ENCODE measurements around the gene ZNF778.

The ZNF778 gene

DNA sequence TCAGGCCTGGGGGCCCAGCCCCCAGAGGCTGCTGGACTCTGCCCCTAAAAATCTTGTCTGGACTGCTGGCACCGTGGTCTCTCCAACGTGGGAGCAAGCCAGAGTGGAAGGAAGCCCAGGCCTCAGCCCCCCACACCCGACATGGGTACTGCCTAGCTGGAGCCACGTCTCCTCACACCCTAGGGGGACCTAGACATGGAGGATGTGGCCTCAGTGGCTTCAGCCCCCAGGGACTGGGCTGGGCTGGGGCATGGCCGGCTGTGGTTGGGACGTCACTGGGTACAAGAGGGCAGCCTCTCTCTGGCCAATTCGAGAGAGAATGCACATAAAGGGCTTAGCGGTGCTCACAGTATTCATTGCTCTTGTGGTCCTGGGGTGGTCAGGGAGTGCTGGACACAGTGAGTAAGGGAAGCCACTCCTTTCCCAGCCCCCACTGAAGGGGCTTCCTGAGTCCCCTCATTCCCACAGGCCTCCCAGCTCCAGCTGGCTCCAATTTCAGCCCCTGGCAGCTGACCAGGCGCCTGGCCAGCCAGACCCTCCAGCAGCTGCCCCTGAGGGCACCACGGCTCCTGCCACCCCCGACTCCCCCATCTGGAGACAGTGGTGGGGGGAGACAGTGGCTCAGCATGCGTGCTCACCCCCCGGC lies 44.9 kb upstream of the ZNF778 start:
- no peak for DNase-seq (ENCODE audit: low read depth)
- H3K4me3 ChIP-seq (ENCODE audit: low read length) = no peak overlapping the region

DNA sequence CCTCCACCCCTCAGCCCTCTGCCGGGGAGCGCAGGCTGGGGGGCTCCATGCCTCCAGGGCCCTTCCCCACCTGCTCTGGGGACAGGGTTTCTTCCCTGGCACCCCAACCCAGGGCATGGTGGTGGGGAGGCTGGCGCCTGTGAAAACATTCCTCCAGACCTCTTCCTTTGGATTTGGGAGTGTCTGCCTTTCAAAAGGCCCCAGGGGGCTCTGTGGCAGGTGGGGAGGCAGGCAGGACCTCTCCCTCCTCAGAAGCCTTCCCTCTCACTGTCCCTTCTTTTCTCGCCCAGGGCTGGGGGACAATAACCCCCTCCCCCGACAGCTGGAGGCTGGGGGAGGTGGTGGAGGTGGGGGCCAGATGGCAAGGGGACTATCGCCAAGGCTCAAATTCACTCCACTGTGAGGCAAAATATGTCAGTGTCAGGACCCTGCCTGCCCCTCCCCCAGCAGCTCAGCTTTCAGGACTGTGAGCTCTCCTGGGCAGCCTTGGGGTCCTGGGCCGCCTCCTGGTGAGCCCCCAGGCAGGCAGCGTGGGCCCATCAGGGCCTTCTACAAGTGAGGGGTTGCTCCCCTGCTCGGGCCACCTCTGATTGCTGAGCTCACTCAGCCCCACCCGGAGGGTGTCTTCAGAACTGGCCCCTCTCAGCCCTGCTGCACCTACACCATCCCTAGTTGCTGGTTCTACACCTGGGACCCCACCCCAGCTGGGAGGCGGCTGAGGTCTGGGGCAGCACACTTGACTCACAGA lies 44.2 kb upstream of the ZNF778 start:
- H3K4me3 ChIP-seq (ENCODE audit: low read length) = no peak overlapping the region
- no peak for DNase-seq (ENCODE audit: low read depth)
- TF ChIP-seq, protein P1, sequence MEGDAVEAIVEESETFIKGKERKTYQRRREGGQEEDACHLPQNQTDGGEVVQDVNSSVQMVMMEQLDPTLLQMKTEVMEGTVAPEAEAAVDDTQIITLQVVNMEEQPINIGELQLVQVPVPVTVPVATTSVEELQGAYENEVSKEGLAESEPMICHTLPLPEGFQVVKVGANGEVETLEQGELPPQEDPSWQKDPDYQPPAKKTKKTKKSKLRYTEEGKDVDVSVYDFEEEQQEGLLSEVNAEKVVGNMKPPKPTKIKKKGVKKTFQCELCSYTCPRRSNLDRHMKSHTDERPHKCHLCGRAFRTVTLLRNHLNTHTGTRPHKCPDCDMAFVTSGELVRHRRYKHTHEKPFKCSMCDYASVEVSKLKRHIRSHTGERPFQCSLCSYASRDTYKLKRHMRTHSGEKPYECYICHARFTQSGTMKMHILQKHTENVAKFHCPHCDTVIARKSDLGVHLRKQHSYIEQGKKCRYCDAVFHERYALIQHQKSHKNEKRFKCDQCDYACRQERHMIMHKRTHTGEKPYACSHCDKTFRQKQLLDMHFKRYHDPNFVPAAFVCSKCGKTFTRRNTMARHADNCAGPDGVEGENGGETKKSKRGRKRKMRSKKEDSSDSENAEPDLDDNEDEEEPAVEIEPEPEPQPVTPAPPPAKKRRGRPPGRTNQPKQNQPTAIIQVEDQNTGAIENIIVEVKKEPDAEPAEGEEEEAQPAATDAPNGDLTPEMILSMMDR (conservative IDR thresholded peaks at IDR 0.05; ENCODE audit: low read length) = no peak

More for the DNA sequence above, 44.9 kb upstream of the ZNF778 start:
- TF ChIP-seq, protein P1 (conservative IDR thresholded peaks at IDR 0.05; ENCODE audit: low read length) = no peak

DNA sequence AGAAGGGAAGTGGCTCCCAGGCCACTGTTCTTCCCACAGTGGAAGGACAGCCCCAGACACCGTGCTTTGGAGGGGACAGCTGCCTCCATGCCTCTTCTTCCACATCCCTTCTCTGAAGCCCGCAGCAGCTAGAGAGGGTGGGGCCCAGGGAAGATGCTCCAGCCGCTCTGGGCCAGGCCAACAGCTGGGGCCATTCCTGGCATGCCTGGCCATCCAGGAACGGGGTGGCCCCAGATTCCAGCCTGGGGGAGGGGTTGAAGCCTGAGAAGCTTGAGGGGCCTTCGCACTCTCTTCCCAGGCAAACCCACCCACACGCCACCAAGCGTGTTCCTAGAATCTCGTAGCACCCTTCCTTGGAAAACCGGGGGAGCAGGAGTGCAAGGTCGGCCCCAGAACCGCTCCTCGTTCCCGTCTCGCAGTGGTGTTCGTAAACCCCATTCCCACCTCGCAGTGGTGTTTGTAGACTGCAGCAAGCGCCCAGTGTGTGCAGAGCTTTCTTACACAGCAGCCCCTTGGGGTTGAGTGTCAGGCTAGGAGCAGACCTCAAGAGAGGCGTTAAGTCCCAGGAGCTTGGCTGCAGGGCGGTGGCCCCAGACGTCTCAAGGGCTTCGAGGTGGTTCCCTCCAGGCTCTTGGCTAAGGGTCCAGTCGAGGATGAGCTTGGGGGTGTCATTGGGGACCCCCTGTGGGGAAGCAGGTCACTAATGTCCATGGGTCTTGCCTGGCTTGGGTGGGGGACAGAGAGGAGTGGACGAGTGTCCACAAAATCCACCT lies 43.3 kb upstream of the ZNF778 start:
- DNase-seq (ENCODE audit: low read depth) = no peak

DNA sequence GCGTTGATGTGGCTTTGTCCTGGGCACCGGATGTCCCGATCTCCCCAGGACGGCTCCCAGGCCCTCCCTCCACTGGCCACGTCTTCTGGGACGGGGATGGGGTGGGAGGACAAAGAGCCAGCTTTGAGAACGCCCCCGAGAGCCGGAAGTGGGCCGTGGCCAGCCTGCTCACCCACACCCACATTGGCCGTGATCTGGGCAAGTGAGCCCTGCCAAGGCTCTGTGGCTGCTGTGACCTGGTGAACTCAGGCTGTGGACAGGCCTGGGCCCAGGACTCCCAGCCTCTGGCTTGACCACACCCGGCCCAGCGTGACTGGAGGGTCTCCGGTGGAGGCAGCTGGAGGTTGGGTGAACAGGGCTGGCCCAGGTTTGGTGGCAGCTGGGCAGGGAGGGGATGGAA lies 42.6 kb upstream of the ZNF778 start:
- DNase-seq (ENCODE audit: low read depth) = no peak
- TF ChIP-seq, protein P1 (conservative IDR thresholded peaks at IDR 0.05; ENCODE audit: low read length) = no peak
- H3K4me3 ChIP-seq (ENCODE audit: low read length) = no peak overlapping the region

More for the DNA sequence above, 43.3 kb upstream of the ZNF778 start:
- TF ChIP-seq, protein P1 (conservative IDR thresholded peaks at IDR 0.05; ENCODE audit: low read length) = no peak
- no peak overlapping the region for H3K4me3 ChIP-seq (ENCODE audit: low read length)

DNA sequence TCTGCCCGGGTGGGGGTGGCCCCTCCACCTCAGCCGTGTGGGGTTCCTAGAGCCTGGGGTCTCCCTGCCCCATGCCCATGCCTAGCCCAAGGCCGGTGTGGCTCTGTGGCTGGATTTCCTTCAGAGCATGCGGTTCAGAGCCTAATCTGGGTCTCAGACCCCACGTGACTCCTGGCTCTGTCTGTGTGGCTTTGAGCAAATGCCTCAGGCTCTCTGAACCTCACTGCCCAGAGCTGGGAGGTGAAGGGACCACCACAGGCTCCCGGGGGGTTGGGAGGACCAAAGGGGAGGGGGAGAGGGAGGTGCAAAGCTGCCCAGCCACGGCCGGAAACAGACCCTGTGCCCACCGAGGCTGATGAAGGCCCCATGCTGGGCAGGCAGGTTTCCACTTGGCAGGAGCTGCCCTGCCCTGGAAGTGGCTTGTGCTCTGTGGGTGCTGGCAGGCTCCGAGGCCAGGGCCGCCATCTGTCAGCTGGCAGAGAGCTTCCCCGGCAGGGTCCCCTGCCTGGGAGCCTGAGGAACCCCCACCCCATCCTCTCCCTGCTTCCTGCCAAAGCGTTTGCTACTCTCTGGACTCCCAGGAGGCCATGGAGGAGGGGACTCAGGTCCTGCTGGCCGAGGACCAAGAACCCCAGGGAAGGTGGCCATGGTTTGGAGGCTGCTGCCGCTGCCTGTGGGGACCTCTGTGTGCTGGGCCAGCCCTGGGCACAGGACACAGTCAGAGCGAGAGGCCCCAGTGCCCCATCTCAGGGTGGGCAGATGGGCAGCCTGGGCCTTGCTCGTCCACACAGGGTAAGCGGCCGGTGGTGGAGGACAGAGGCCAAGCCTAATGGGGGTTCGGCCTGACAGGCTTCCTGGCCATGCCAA lies 42.0 kb upstream of the ZNF778 start:
- no peak overlapping the region for H3K4me3 ChIP-seq (ENCODE audit: low read length)
- TF ChIP-seq, protein P1 (conservative IDR thresholded peaks at IDR 0.05; ENCODE audit: low read length) = no peak
- DNase-seq (ENCODE audit: low read depth) = no peak

DNA sequence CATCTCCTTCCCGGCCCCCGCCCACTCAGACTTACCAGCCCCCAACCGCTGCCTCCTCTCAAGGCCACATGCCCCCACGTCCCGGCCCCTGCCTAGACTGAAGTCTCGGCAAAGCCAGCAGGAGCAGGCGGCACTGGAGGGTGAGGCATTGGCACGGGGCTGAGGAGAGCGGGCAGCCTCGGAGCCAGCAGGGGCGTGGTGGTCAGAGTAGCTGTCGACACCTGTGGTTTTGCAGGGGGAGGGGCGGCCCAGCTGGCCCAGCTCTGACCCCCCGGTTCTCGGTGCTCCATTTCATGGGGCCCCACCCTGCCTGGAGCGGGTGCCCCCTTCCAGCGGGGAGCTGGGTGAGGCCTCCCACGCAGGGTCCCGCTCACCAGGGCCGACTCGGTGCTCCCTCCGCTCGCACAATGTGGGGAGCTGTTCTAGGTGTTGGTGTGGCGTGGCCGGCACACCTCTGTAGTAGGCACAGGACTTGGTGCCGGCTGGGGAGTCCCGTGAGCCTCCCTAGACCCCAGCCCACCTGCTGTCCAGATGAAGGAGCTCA lies 41.3 kb upstream of the ZNF778 start:
- DNase-seq (ENCODE audit: low read depth) = no peak
- TF ChIP-seq, protein P1 (conservative IDR thresholded peaks at IDR 0.05; ENCODE audit: low read length) = no peak
- H3K4me3 ChIP-seq (ENCODE audit: low read length) = no peak overlapping the region
